Neutrophil (primary cell): ENCODE results near the gene RASAL1.

Source experiments
- H3K27ac ChIP-seq: fragments of 200-600 bp; sonication (generic); 2 replicates; pipeline ENCODE4 v1.5.1; 2016; ENCODE audit warnings: mild to moderate bottlenecking, moderate library complexity
- H3K27me3 ChIP-seq: fragments of 200-600 bp; sonication (generic); 2 replicates; pipeline ENCODE4 v1.6.0; 2016; ENCODE audit warnings: mild to moderate bottlenecking
- H3K36me3 ChIP-seq: fragments of 200-600 bp; sonication (generic); 2 replicates; pipeline ENCODE4 v1.5.1; 2017
- H3K4me1 ChIP-seq, 2 experiments: fragments of 200-600 bp in 1 of 2; sonication (generic) in 1 of 2; 1 replicate in 1 of 2; 2 replicates in 1 of 2; pipeline versions ENCODE4 v1.5.1 to v1.6.1; 2013 to 2016; ENCODE audit warnings: low read depth in 1 of 2, low read length in 1 of 2, mild to moderate bottlenecking in 1 of 2, moderate library complexity in 1 of 2; ENCODE audit not compliant: control insufficient read depth in 1 of 2, insufficient read depth in 1 of 2
- H3K4me3 ChIP-seq, 2 experiments: fragments of 200-600 bp in 1 of 2; sonication (generic) in 1 of 2; 1 replicate in 1 of 2; 2 replicates in 1 of 2; pipeline ENCODE4 v1.5.1; 2013 to 2016; ENCODE audit warnings: low read depth in 1 of 2, low read length in 1 of 2, mild to moderate bottlenecking in 1 of 2, moderate library complexity in 1 of 2
- H3K9me3 ChIP-seq: fragments of 200-600 bp; sonication (generic); 2 replicates; pipeline ENCODE4 v1.5.1; 2016
- TF ChIP-seq, protein P1 (sequence below): fragments of 200-600 bp; sonication (generic); IDR thresholded peaks from 2 replicates; pipeline ENCODE4 v1.5.1; 2016; ENCODE audit warnings: antibody characterized with exemption

RASAL1 gene

DNA sequence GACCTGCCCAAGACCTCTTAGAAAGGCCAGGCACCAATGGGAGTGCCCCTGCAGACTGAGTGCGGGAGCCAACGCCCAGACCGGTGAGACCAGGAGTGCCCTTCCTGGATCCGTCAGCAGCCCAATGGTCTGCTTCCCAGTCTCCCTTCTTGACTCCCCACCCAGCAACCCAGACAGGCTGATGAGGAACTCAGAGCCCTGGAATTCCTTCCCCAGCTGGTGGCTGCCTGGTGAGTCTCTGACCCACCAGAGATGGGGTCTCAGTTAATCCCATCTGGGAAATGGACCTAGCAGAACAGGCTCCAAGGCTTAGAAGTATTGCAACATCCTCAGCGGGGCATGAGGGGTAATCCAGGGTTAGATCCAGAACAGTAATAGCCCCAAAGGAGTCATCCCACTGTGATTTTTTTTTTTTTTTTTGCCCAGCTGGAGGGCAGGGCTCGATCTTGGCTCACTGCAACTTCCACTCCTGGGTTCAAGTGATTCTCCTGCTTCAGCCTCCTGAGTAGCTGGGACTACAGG, 1.5 kb upstream of the RASAL1 start:
- no peaks in the 10 kb centered on the region for H3K36me3 ChIP-seq
- peaks cover under 1 to 2% of the 10 kb centered on the region in 2 experiments for H3K4me1 ChIP-seq
- no peaks in the 10 kb centered on the region for H3K9me3 ChIP-seq
- H3K27ac ChIP-seq, result no peak overlapping the region
- no peak overlapping the region for H3K4me3 ChIP-seq
- H3K27me3 ChIP-seq, result peaks cover 34% of the 10 kb centered on the region
- TF ChIP-seq, protein P1, sequence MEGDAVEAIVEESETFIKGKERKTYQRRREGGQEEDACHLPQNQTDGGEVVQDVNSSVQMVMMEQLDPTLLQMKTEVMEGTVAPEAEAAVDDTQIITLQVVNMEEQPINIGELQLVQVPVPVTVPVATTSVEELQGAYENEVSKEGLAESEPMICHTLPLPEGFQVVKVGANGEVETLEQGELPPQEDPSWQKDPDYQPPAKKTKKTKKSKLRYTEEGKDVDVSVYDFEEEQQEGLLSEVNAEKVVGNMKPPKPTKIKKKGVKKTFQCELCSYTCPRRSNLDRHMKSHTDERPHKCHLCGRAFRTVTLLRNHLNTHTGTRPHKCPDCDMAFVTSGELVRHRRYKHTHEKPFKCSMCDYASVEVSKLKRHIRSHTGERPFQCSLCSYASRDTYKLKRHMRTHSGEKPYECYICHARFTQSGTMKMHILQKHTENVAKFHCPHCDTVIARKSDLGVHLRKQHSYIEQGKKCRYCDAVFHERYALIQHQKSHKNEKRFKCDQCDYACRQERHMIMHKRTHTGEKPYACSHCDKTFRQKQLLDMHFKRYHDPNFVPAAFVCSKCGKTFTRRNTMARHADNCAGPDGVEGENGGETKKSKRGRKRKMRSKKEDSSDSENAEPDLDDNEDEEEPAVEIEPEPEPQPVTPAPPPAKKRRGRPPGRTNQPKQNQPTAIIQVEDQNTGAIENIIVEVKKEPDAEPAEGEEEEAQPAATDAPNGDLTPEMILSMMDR, result no peak

DNA sequence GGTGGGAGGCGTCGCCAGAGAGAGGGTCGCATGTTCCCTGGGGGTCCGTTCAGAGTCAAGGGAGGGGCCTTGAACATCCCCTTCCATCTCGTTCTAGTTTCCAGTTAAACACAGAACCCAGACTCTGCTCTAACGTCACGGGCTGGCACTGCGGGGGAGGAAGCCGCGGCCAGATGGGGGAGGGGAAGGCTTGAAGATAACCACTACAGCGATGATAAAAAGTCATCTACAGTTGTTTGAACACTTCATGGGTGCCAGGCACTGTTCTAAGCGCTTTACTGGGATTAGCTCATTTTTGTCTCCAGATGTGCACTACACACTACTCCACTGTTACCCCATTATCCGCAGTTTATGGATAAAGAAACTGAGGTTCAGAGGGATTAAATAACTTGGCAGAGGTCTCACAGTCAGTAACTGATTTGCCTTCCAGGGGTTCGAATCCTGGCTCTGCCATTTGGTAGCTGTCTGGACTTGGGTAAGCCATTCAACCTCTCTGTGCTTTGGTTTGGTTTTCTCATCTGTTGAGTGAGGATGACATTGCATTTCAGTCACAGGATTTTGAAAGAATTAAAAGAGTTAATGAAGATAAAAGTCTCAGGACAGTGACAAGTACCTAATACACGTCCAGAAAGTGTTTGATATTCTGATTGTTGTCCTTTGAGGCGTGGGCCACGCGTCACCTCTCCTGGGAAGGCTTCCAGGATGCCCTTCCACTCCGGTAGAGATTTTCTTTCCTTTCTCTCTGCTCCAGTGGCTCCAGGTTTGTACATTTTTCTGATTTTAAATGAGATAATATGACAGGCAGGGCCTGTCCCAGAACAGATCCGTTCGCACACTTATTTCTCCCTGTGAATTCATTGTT, 798 bp upstream of the RASAL1 start:
- no peak overlapping the region for H3K4me3 ChIP-seq

DNA sequence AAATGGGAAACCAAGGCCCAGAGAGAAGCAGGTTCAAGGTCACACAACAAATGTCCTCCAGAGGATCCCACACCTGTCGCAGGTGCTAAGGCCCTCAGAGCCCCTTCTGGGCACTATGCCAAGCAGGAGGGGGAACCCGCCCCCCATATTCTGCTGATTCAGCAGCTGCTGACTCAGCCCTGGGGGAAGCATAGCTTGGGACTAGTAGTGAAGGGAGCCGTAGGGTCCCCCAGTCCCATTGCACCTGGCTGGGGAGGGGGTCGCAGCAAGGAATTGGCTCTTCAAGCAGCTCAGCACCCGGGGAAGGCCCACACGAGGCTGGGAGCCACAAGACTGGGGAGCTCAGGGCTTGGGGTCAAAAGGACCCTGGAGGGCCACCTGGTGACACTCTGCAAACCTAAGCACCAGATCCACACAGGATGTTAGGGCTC, 1.0 kb downstream of the RASAL1 start:
- no peak overlapping the region for H3K27ac ChIP-seq
- H3K27me3 ChIP-seq, result peaks cover 38% of the 10 kb centered on the region
- H3K4me1 ChIP-seq, result no peaks in the 10 kb centered on the region
- no peak overlapping the region for H3K4me3 ChIP-seq
- H3K36me3 ChIP-seq, result no peaks in the 10 kb centered on the region
- TF ChIP-seq, protein P1, result no peak
- no peaks in the 10 kb centered on the region for H3K9me3 ChIP-seq

More for the DNA sequence above, 798 bp upstream of the RASAL1 start:
- Histone ChIP-seq H3K27ac (no peak overlapping the region), H3K27me3 (peaks cover 34% of the 10 kb centered on the region), H3K36me3 (no peaks in the 10 kb centered on the region), H3K9me3 (no peaks in the 10 kb centered on the region), H3K4me1 (no peaks in the 10 kb centered on the region)
- TF ChIP-seq, protein P1, result no peak

DNA sequence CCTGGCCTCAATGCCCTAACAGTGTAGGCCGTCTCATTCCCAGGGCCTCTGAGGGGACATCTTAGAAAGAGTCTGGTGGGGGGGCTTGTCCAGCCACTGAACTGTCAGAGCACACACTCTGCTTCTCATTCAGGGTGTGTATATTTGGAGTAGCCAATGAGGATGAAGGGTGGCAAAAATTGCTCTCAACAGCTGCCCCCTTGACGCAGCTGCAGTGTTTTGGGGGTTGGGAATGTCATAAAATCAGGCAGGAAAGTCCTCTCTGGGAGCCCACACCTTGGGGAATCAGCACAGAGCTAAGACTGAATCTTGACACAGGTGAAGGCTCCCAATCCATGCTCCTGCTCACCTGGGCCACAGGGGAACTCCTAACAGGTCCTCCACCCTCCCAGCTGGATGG, 1.5 kb downstream of the RASAL1 start:
- Histone ChIP-seq H3K27me3 (peaks cover 38% of the 10 kb centered on the region), H3K9me3 (no peaks in the 10 kb centered on the region), H3K4me3 (no peak overlapping the region), H3K36me3 (no peaks in the 10 kb centered on the region), H3K4me1 (no peaks in the 10 kb centered on the region), H3K27ac (no peak overlapping the region)
- TF ChIP-seq, protein P1, result no peak

DNA sequence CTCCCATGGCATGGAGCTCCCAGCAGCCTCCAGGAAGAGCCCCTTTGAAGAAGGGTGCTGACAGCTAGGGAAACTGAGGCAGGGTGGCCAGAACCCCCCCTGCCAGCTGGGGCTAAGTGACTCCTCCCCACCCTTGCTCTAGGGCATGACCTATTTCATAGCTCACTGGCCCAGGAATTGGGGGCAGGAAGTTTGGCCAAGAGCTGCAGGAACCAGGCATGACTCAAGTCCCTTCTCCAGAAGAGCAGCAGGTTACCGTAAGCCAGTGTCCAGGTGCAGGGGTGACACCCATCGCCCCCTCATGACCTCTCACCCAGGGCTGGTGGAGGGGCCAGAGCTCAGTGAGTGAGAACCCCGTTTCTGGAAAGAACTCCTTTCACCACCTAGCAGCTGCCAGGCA, 1.9 kb downstream of the RASAL1 start:
- Histone ChIP-seq H3K36me3 (no peaks in the 10 kb centered on the region), H3K27ac (no peak overlapping the region), H3K4me3 (no peak overlapping the region), H3K4me1 (no peaks in the 10 kb centered on the region), H3K27me3 (peaks cover 38% of the 10 kb centered on the region), H3K9me3 (no peaks in the 10 kb centered on the region)
- TF ChIP-seq, protein P1, result no peak
